ENCODE measurements around the gene NUDT19. TPM values are rescaled to one million over a fixed set of nuclear protein-coding genes. Genes with fewer than 3 reads are reported as not detected.

Gene NUDT19
- total RNA-seq, 4 donors from 2014 or later: 4.2 to 15.2 (median 12.8) TPM

- no peak for TF ChIP-seq POLR2A (IDR thresholded peaks at IDR 0.05)
- TF ChIP-seq CTCF (IDR thresholded peaks at IDR 0.05): no peak
- TF ChIP-seq POLR2AphosphoS5 (IDR thresholded peaks at IDR 0.05): no peak
- no peak for TF ChIP-seq EP300 (IDR thresholded peaks at IDR 0.05; ENCODE audit: low read depth)
- 92% methylated on average over 10 of the region's 10 CpGs; no CpG with 5 or more reads in 1 of the 2 donors for WGBS, 2 donors (ENCODE audit: low coverage in 1 of 2)
- DNase-seq: no peak
- H3K27me3 ChIP-seq: no peaks in the 10 kb centered on the region
- H3K36me3 ChIP-seq: peaks cover 0 to 14% (median 5%) of the 10 kb centered on the region in 4 donors
- no peaks in the 10 kb centered on the region for H3K9me3 ChIP-seq
- intact Hi-C loops (cut with DNase I; ENCODE audit: low total_unique reads): no loop called here
- peaks cover 0 to 10% (median under 1%) of the 10 kb centered on the region in 4 donors for H3K4me1 ChIP-seq
- in situ Hi-C loops (cut with MboI; ENCODE audit: low pct_ligation_motif_present in 1 of 4, low pct_unique_long_range_greater_than_20kb in 1 of 4, low sequenced_read_pairs in 3 of 4): no loop called here
- no peak overlapping the region for H3K4me3 ChIP-seq
- no peak overlapping the region for H3K27ac ChIP-seq
These were observed 33.1 kb upstream of the NUDT19 start for GRCh38 chr19:32658527-32658926.

- Histone ChIP-seq H3K27me3 (no peaks in the 10 kb centered on the region), H3K9me3 (no peaks in the 10 kb centered on the region), H3K4me1 (no peaks in the 10 kb centered on the region), H3K36me3 (peaks cover 0 to 14% (median 5%) of the 10 kb centered on the region in 4 donors), H3K27ac (no peak overlapping the region), H3K4me3 (no peak overlapping the region)
- DNase-seq: no peak
- 91 to 94% methylated on average over 3 to 7 of the region's 7 CpGs for WGBS, 2 donors (ENCODE audit: low coverage in 1 of 2)
- intact Hi-C loops (cut with DNase I; ENCODE audit: low total_unique reads): no loop called here
- in situ Hi-C loops (cut with MboI; ENCODE audit: low pct_ligation_motif_present in 1 of 4, low pct_unique_long_range_greater_than_20kb in 1 of 4, low sequenced_read_pairs in 3 of 4): no loop called here
- TF ChIP-seq CTCF (IDR thresholded peaks at IDR 0.05) (no peak), POLR2A (IDR thresholded peaks at IDR 0.05) (no peak), EP300 (IDR thresholded peaks at IDR 0.05; ENCODE audit: low read depth) (no peak), POLR2AphosphoS5 (IDR thresholded peaks at IDR 0.05) (no peak)
These were observed 30.3 kb upstream of the NUDT19 start for GRCh38 chr19:32661318-32661717.

- DNase-seq: no peak
These were observed 29.4 kb upstream of the NUDT19 start for GRCh38 chr19:32662186-32662585.

GRCh38 chr19:32666084-32666483 lies 25.5 kb upstream of the NUDT19 start:
- TF ChIP-seq EP300 (IDR thresholded peaks at IDR 0.05; ENCODE audit: low read depth) (no peak), POLR2AphosphoS5 (IDR thresholded peaks at IDR 0.05) (no peak), CTCF (IDR thresholded peaks at IDR 0.05) (no peak), POLR2A (IDR thresholded peaks at IDR 0.05) (no peak)
- peaks cover 0 to 5% (median 0%) of the 10 kb centered on the region in 4 donors for H3K36me3 ChIP-seq
- in situ Hi-C loops (cut with MboI; ENCODE audit: low pct_ligation_motif_present in 1 of 4, low pct_unique_long_range_greater_than_20kb in 1 of 4, low sequenced_read_pairs in 3 of 4): no loop called here

More at GRCh38 chr19:32662186-32662585, 29.4 kb upstream of the NUDT19 start:
- Histone ChIP-seq H3K4me3 (no peak overlapping the region), H3K4me1 (no peaks in the 10 kb centered on the region), H3K27ac (no peak overlapping the region), H3K36me3 (peaks cover 0 to 16% (median 5%) of the 10 kb centered on the region in 4 donors), H3K27me3 (no peaks in the 10 kb centered on the region), H3K9me3 (no peaks in the 10 kb centered on the region)
- in situ Hi-C loops (cut with MboI; ENCODE audit: low pct_ligation_motif_present in 1 of 4, low pct_unique_long_range_greater_than_20kb in 1 of 4, low sequenced_read_pairs in 3 of 4) (no loop called here), intact Hi-C loops (cut with DNase I; ENCODE audit: low total_unique reads) (no loop called here)
- no peak for TF ChIP-seq POLR2A (IDR thresholded peaks at IDR 0.05)
- TF ChIP-seq POLR2AphosphoS5 (IDR thresholded peaks at IDR 0.05): no peak
- TF ChIP-seq CTCF (IDR thresholded peaks at IDR 0.05): no peak
- TF ChIP-seq EP300 (IDR thresholded peaks at IDR 0.05; ENCODE audit: low read depth): no peak
- WGBS, 2 donors (ENCODE audit: low coverage in 1 of 2): 60 to 70% methylated on average over 1 to 3 of the region's 3 CpGs

More at GRCh38 chr19:32666084-32666483, 25.5 kb upstream of the NUDT19 start:
- peaks cover 0 to 12% (median 9%) of the 10 kb centered on the region in 4 donors for H3K4me1 ChIP-seq
- intact Hi-C loops (cut with DNase I; ENCODE audit: low total_unique reads): no loop called here
- 86 to 93% methylated on average over 5 to 6 of the region's 6 CpGs for WGBS, 2 donors (ENCODE audit: low coverage in 1 of 2)
- no peaks in the 10 kb centered on the region for H3K9me3 ChIP-seq
- no peak for DNase-seq
- H3K27ac ChIP-seq: no peak overlapping the region
- no peak overlapping the region for H3K4me3 ChIP-seq
- H3K27me3 ChIP-seq: no peaks in the 10 kb centered on the region
